H1 (cell line): Measurements from ENCODE around the gene TRDN. TPM values are rescaled to one million over a fixed set of nuclear protein-coding genes. Genes with fewer than 3 reads are reported as not detected.

ENCODE experiments used
- CTCF ChIA-PET: fragments of 300-600 bp; sonication (Branson Sonifier 250); formaldehyde crosslinking; loops from one replicate; lab custom pipeline; 2021; ENCODE audit not compliant: partially characterized antibody; lab: Charles Lee
- POLR2A ChIA-PET: fragments of 300-600 bp; sonication (Branson Sonifier 250); formaldehyde crosslinking; loops from one replicate; lab custom pipeline; 2021; ENCODE audit warnings: inconsistent platforms; ENCODE audit not compliant: partially characterized antibody; lab: Charles Lee
- DNase-seq, 2 experiments: peaks; one replicate each; pipeline versions ENCODE4 v3.0.0 to v3.0.0-alpha.2; 2010 to 2022; ENCODE audit warnings: low spot score in 2 of 2, low read depth in 1 of 2, mixed read lengths in 1 of 2
- FAIRE-seq: peaks from 2 replicates; lab custom pipeline; 2011; peaks lifted over from hg19 to GRCh38; lab: Jason Lieb, UNC
- H2AFZ ChIP-seq: 2 replicates; pipeline ENCODE4 v1.8.1; 2012; ENCODE audit warnings: low read length, inconsistent platforms
- H2AK5ac ChIP-seq: 2 replicates; pipeline ENCODE4 v1.6.1; 2013; ENCODE audit warnings: low read depth, low read length
- H2BK120ac ChIP-seq: replicated peaks from 2 replicates; pipeline ENCODE3; 2013; ENCODE audit warnings: low read depth, low read length, inconsistent platforms
- H2BK12ac ChIP-seq: 2 replicates; pipeline ENCODE4 v1.6.1; 2013; ENCODE audit warnings: low read depth, low read length
- H2BK15ac ChIP-seq: 2 replicates; pipeline ENCODE4 v1.6.1; 2013; ENCODE audit warnings: low read length
- H2BK20ac ChIP-seq: 2 replicates; pipeline ENCODE4 v1.6.1; 2013; ENCODE audit warnings: low read length
- H2BK5ac ChIP-seq: 2 replicates; pipeline ENCODE4 v1.6.1; 2013; ENCODE audit warnings: low read depth, low read length
- H3K14ac ChIP-seq: 2 replicates; pipeline ENCODE4 v1.6.1; 2013; ENCODE audit warnings: inconsistent platforms; ENCODE audit not compliant: insufficient read length
- H3K18ac ChIP-seq: 2 replicates; pipeline ENCODE4 v1.6.1; 2013; ENCODE audit warnings: low read length; ENCODE audit errors: extremely low read depth
- H3K23ac ChIP-seq: 2 replicates; pipeline ENCODE4 v1.6.1; 2013; ENCODE audit warnings: inconsistent platforms; ENCODE audit not compliant: insufficient read length
- H3K23me2 ChIP-seq: 2 replicates; pipeline ENCODE4 v1.6.1; 2013; ENCODE audit warnings: low read depth, low read length
- H3K27ac ChIP-seq: 2 replicates; pipeline ENCODE4 v1.6.1; 2011; ENCODE audit warnings: low read depth, low read length, inconsistent platforms
- H3K27me3 ChIP-seq, 4 experiments: replicated peaks in 1 of 4; 1 replicate in 1 of 4; 2 replicates in 3 of 4; pipeline versions ENCODE4 v1.6.1 to v1.8.1; 2011 to 2013; ENCODE audit warnings: low read length in 3 of 4, mild to moderate bottlenecking in 3 of 4, inconsistent platforms in 2 of 4, mixed read lengths in 2 of 4, moderate library complexity in 1 of 4; ENCODE audit not compliant: control insufficient read depth in 3 of 4, insufficient read depth in 3 of 4; ENCODE audit errors: extremely low read depth in 1 of 4
- H3K36me3 ChIP-seq, 4 experiments: 2 replicates each; pipeline versions ENCODE4 v1.6.1 to v1.8.1; 2011 to 2013; ENCODE audit warnings: mild to moderate bottlenecking in 4 of 4, low read length in 3 of 4, moderate library complexity in 2 of 4, control low read depth in 1 of 4, inconsistent platforms in 1 of 4; ENCODE audit not compliant: insufficient read depth in 4 of 4, control insufficient read depth in 2 of 4
- H3K4ac ChIP-seq: replicated peaks from 2 replicates; pipeline ENCODE3; 2013; ENCODE audit warnings: low read length, low read depth, mixed read lengths, inconsistent platforms; ENCODE audit not compliant: insufficient read length
- H3K4me1 ChIP-seq, 4 experiments: replicated peaks in 1 of 4; 1 replicate in 1 of 4; 2 replicates in 3 of 4; pipeline versions ENCODE4 v1.6.1 to v1.8.1; 2011 to 2013; ENCODE audit warnings: low read length in 3 of 4, inconsistent platforms in 2 of 4, mixed read lengths in 1 of 4; ENCODE audit not compliant: insufficient read depth in 4 of 4, control insufficient read depth in 3 of 4
- H3K4me2 ChIP-seq, 2 experiments: 2 replicates each; pipeline versions ENCODE4 v1.6.1 to v1.8.1; 2011 to 2013; ENCODE audit warnings: low read depth in 2 of 2, low read length in 2 of 2, control low read depth in 1 of 2, inconsistent platforms in 1 of 2, mild to moderate bottlenecking in 1 of 2; ENCODE audit not compliant: insufficient read depth in 1 of 2
- H3K4me3 ChIP-seq, 4 experiments: fragments of 200-600, 300-600 bp in 1 of 4; sonication (generic), shearing (Covaris generic), sonication (Bioruptor Twin) in 1 of 4; 2 replicates each; pipeline versions ENCODE4 v1.5.1 to v1.8.1; 2011 to 2016; ENCODE audit warnings: low read length in 4 of 4, low read depth in 3 of 4, control low read depth in 2 of 4, inconsistent platforms in 2 of 4, mild to moderate bottlenecking in 2 of 4, mixed read lengths in 1 of 4, moderate library complexity in 1 of 4; ENCODE audit not compliant: insufficient read depth in 2 of 4; ENCODE audit errors: extremely low read depth in 1 of 4
- H3K56ac ChIP-seq: replicated peaks from 2 replicates; pipeline ENCODE3; 2013; ENCODE audit warnings: low read depth, mild to moderate bottlenecking, mixed read lengths, low read length, inconsistent platforms; ENCODE audit not compliant: insufficient read length
- H3K79me1 ChIP-seq: 2 replicates; pipeline ENCODE4 v1.6.1; 2013; ENCODE audit warnings: low read depth, low read length, control low read depth
- H3K79me2 ChIP-seq, 2 experiments: 2 replicates each; pipeline versions ENCODE4 v1.6.1 to v1.8.1; 2012 to 2013; ENCODE audit warnings: low read length in 2 of 2, mild to moderate bottlenecking in 2 of 2, inconsistent platforms in 1 of 2; ENCODE audit not compliant: insufficient read depth in 2 of 2, control insufficient read depth in 1 of 2
- H3K9ac ChIP-seq, 4 experiments: replicated peaks in 1 of 4; 1 replicate in 1 of 4; 2 replicates in 3 of 4; pipeline versions ENCODE4 v1.6.1 to v1.8.1; 2011 to 2013; ENCODE audit warnings: low read depth in 3 of 4, low read length in 3 of 4, control low read depth in 2 of 4, mild to moderate bottlenecking in 2 of 4, moderate library complexity in 2 of 4, inconsistent platforms in 1 of 4; ENCODE audit errors: extremely low read depth in 1 of 4
- H3K9me3 ChIP-seq, 2 experiments: 2 replicates each; pipeline versions ENCODE4 v1.6.1 to v1.8.1; 2012 to 2013; ENCODE audit warnings: mild to moderate bottlenecking in 2 of 2, moderate library complexity in 2 of 2, control low read depth in 1 of 2, inconsistent platforms in 1 of 2, low read depth in 1 of 2, low read length in 1 of 2, mixed read lengths in 1 of 2; ENCODE audit not compliant: insufficient read depth in 2 of 2
- H4K20me1 ChIP-seq, 2 experiments: replicated peaks in 1 of 2; 2 replicates each; pipeline versions ENCODE3 to v1.8.1; 2011 to 2013; ENCODE audit warnings: inconsistent platforms in 2 of 2, low read length in 2 of 2, mild to moderate bottlenecking in 1 of 2; ENCODE audit not compliant: insufficient read depth in 2 of 2, control insufficient read depth in 1 of 2
- H4K5ac ChIP-seq: 2 replicates; pipeline ENCODE4 v1.6.1; 2013; ENCODE audit warnings: low read length, low read depth, mixed read lengths, inconsistent platforms; ENCODE audit not compliant: insufficient read length
- H4K8ac ChIP-seq: 2 replicates; pipeline ENCODE4 v1.8.0; 2013; ENCODE audit warnings: mild to moderate bottlenecking, moderate library complexity, low read length, inconsistent platforms; ENCODE audit not compliant: insufficient read depth; ENCODE audit errors: extremely low read depth
- H4K91ac ChIP-seq: replicated peaks from 2 replicates; pipeline ENCODE3; 2013; ENCODE audit warnings: low read length, mixed read lengths, inconsistent platforms; ENCODE audit not compliant: insufficient read length
- CBX5 ChIP-seq: fragments of 300-800, 300-1000 bp; sonication (generic); IDR thresholded peaks from 2 replicates; pipeline ENCODE4 v1.7.1; 2016; ENCODE audit warnings: antibody characterized with exemption, low read length, low read depth
- CBX8 ChIP-seq: fragments of 300-800, 300-1000 bp; sonication (generic); IDR thresholded peaks from 2 replicates; pipeline ENCODE4 v1.7.1; 2016; ENCODE audit warnings: low read depth, low read length, borderline replicate concordance
- CHD1 ChIP-seq: IDR thresholded peaks from 2 replicates; pipeline ENCODE4 v1.6.1; 2012; ENCODE audit warnings: low read depth, low read length, improper control_type of control experiment
- EP300 ChIP-seq, 2 experiments: IDR thresholded peaks; 1 replicate in 1 of 2; 2 replicates in 1 of 2; pipeline ENCODE4 v1.6.1; 2011 to 2012; ENCODE audit warnings: low read depth in 2 of 2, low read length in 2 of 2, mild to moderate bottlenecking in 2 of 2, borderline replicate concordance in 1 of 2, inconsistent platforms in 1 of 2, moderate library complexity in 1 of 2
- POU5F1 ChIP-seq: IDR thresholded peaks from 2 replicates; pipeline ENCODE4 v1.6.1; 2011; ENCODE audit warnings: low read depth, mild to moderate bottlenecking, low read length, moderate library complexity
- SIN3A ChIP-seq, 2 experiments: IDR thresholded peaks in 1 of 2; conservative IDR thresholded peaks in 1 of 2; 2 replicates each; pipeline ENCODE4 v1.6.1; 2011 to 2012; ENCODE audit warnings: low read length in 2 of 2, improper control_type of control experiment in 1 of 2, low read depth in 1 of 2, mild to moderate bottlenecking in 1 of 2
- SRF ChIP-seq: IDR thresholded peaks from 2 replicates; pipeline ENCODE4 v1.6.1; 2011; ENCODE audit warnings: mild to moderate bottlenecking, low read depth, low read length, moderate library complexity
- TBP ChIP-seq: IDR thresholded peaks from 2 replicates; pipeline ENCODE4 v1.6.1; 2011; ENCODE audit warnings: low read depth, low read length, improper control_type of control experiment
- WGBS, 2 experiments: shearing (Covaris generic) in 1 of 2; methylation state at CpG; one replicate each; pipeline versions ENCODE4 v1.1.6 to v1.1.7; 2013 to 2015; ENCODE audit warnings: low lambda C conversion rate in 2 of 2, mixed read lengths in 2 of 2, inconsistent platforms in 1 of 2, low coverage in 1 of 2, missing lambda C conversion rate in 1 of 2; ENCODE audit not compliant: insufficient replicate concordance in 2 of 2, insufficient coverage in 1 of 2, insufficient read length in 1 of 2; ENCODE audit errors: extremely low coverage in 1 of 2, missing lambda C conversion rate in 1 of 2; 5-methylcytosine and 5-hydroxymethylcytosine counted together
- polyA plus RNA-seq, 7 experiments: library from polyadenylated mRNA; depleted of rRNA in 3 of 7; stranded (reverse) in 5 of 7; unstranded in 2 of 7; fragments of >200 nt in 5 of 7; fragments of 200-250 nt in 2 of 7; gene quantifications; 1 replicate in 5 of 7; 2 replicates in 1 of 7; 4 replicates in 1 of 7; pipeline versions ENCODE4 v1.2.1 to v1.2.3, GENCODE V29; 2011 to 2013; ENCODE audit warnings: missing spikeins in 2 of 7, mixed read lengths in 2 of 7
- total RNA-seq: library from RNA; stranded (reverse); fragmentation: NEBNext Ultra II Directional; extraction: Animal tissue kit (Norgen Biotek cat#: 25700); gene quantifications from 2 replicates; pipeline ENCODE4 v1.2.1, GENCODE V29; 2021

Gene TRDN
- total and polyA plus RNA-seq, 2 of the 8 experiments (the other 6 are each of a cell fraction or from before 2014, with no cell fraction given), result 1.6 to 41.6 TPM

DNA sequence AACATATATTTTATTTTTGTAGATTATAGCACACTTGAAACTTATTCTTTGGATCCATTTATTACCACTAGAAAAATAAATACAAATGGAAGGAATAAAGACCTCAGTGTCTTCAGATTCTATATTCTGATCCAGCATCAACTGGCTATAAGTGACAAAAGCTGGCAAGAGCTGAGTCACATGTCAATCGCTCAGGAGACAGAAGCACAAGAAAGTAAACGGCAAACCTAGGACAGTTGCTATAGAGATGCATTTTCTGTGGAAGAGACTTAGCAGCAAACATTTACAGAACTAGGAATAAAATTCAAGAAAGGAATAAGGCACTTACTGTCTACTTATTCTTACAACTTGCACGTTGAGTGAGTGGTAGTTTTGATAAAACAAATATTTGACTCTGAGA is 410.4 kb downstream of the TRDN start:
- Histone ChIP-seq H3K4me3 (no peak overlapping the region), H3K18ac (no peak overlapping the region), H3K14ac (no peak overlapping the region), H2AFZ (no peak overlapping the region), H3K9ac (no peak overlapping the region), H4K20me1 (no peaks in the 10 kb centered on the region), H3K4ac (no peak overlapping the region), H4K8ac (no peak overlapping the region), H2BK12ac (no peak overlapping the region), H2BK5ac (no peak overlapping the region), H3K27me3 (no peaks in the 10 kb centered on the region), H2AK5ac (no peak overlapping the region), H3K79me2 (no peaks in the 10 kb centered on the region), H3K4me2 (no peak overlapping the region), H3K79me1 (no peaks in the 10 kb centered on the region), H2BK20ac (no peak overlapping the region), H3K23ac (no peak overlapping the region), H4K5ac (no peak overlapping the region), H3K23me2 (no peaks in the 10 kb centered on the region), H3K9me3 (no peaks in the 10 kb centered on the region), H4K91ac (no peak overlapping the region), H2BK120ac (no peak overlapping the region), H3K36me3 (no peaks in the 10 kb centered on the region), H3K56ac (no peak overlapping the region), H3K4me1 (no peaks in the 10 kb centered on the region), H3K27ac (no peak overlapping the region), H2BK15ac (no peak overlapping the region)
- WGBS, 2 experiments, result 85% methylated on average over 3 of the region's 3 CpGs; no CpG with 5 or more reads in 1 of the 2 experiments
- TF ChIP-seq POU5F1 (no peak), SRF (no peak), TBP (no peak), SIN3A (conservative IDR thresholded peaks at IDR 0.05 in 1 of 2, IDR thresholded peaks at IDR 0.05 in 1 of 2; ENCODE audit: low read depth in 1 of 2, low read length in 2 of 2) (no peak), EP300 (IDR thresholded peaks at IDR 0.05; ENCODE audit: borderline replicate concordance in 1 of 2, low read depth in 2 of 2, low read length in 2 of 2) (no peak), CBX5 (no peak), CBX8 (no peak), CHD1 (no peak)
- ChIA-PET CTCF (no interaction called here), POLR2A (no interaction called here)
- no peak for FAIRE-seq
- no peak for DNase-seq
